ENCODE data around the gene HMG20B.

The HMG20B gene

GRCh38 chr19:3537438-3538240 is 35.1 kb upstream of the HMG20B start:
- no peak for DNase-seq (ENCODE audit: low read depth)

GRCh38 chr19:3538258-3538929 is 34.4 kb upstream of the HMG20B start:
- DNase-seq (ENCODE audit: low read depth) = no peak

- DNase-seq (ENCODE audit: low read depth) = no peak
Measured at GRCh38 chr19:3538965-3539755, 33.6 kb upstream of the HMG20B start, which contains the start of gene TEKTIP1. Gene TEKTIP1 (plus strand): TSS chr19:3539174. CDS start chr19:3539178, 4 bp downstream.

- no peak for DNase-seq (ENCODE audit: low read depth)
Measured at GRCh38 chr19:3539756-3540118, 33.0 kb upstream of the HMG20B start.

GRCh38 chr19:3543150-3544057 is 29.3 kb upstream of the HMG20B start:
- no peak for DNase-seq (ENCODE audit: low read depth)

- DNase-seq (ENCODE audit: low read depth) = no peak
Measured at GRCh38 chr19:3544058-3544376, 28.7 kb upstream of the HMG20B start.

- peak; percentile 75 for DNase-seq (ENCODE audit: low read depth)
Measured at GRCh38 chr19:3544742-3545668, 27.7 kb upstream of the HMG20B start.

- no peak for DNase-seq (ENCODE audit: low read depth)
Measured at GRCh38 chr19:3545669-3546034, 27.1 kb upstream of the HMG20B start.

GRCh38 chr19:3546119-3546518 is 26.6 kb upstream of the HMG20B start:
- no peak for DNase-seq (ENCODE audit: low read depth)

- DNase-seq (ENCODE audit: low read depth) = peak; percentile 41
Measured at GRCh38 chr19:3547301-3547731, 25.4 kb upstream of the HMG20B start.

GRCh38 chr19:3547767-3548282 is 24.9 kb upstream of the HMG20B start:
- no peak for DNase-seq (ENCODE audit: low read depth)

GRCh38 chr19:3548606-3549005 is 24.1 kb upstream of the HMG20B start:
- no peak for DNase-seq (ENCODE audit: low read depth)

GRCh38 chr19:3549816-3550215 is 22.9 kb upstream of the HMG20B start:
- DNase-seq (ENCODE audit: low read depth) = no peak

- DNase-seq (ENCODE audit: low read depth) = no peak
Measured at GRCh38 chr19:3550947-3551791, 21.6 kb upstream of the HMG20B start.

- no peak for DNase-seq (ENCODE audit: low read depth)
Measured at GRCh38 chr19:3551792-3552095, 21.0 kb upstream of the HMG20B start.

GRCh38 chr19:3554254-3555083 is 18.3 kb upstream of the HMG20B start:
- no peak for DNase-seq (ENCODE audit: low read depth)

- no peak for DNase-seq (ENCODE audit: low read depth)
Measured at GRCh38 chr19:3555653-3556422, 16.9 kb upstream of the HMG20B start.

- DNase-seq (ENCODE audit: low read depth) = no peak
Measured at GRCh38 chr19:3556423-3556977, 16.2 kb upstream of the HMG20B start.
